GM19043 (cell line): ENCODE measurements around the gene CLDN16.

ENCODE experiments used
- ATAC-seq: cut with Tn5 transposase; IDR thresholded peaks from one replicate; pipeline ENCODE4 v1.9.1; 2021; ENCODE audit warnings: low read depth; ENCODE audit not compliant: unreplicated experiment

The CLDN16 gene

GRCh38 chr3:190378240-190378891 lies 9.6 kb upstream of the CLDN16 start:
- no peak for ATAC-seq

DNA sequence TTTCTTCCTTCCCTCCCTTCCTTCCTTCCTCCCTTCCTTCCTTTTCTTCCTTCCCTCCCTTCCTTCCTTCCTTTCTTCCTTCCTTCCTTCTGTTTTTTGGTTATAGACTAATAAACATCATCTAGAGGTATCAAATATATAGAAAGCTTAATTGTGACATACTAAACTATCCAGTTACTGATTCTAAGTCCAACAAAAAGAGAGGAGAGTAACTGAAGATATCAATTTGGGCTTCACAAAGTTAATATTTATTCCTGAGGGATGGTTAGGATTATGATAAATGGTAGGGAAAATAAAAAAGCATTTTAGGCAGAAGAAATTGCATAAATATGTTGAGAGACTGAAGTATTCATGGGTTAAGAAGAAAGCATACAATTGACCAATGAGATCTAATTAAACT lies 7.8 kb upstream of the CLDN16 start:
- ATAC-seq = no peak

- no peak for ATAC-seq
Observed at GRCh38 chr3:190381441-190381840, 6.5 kb upstream of the CLDN16 start.

DNA sequence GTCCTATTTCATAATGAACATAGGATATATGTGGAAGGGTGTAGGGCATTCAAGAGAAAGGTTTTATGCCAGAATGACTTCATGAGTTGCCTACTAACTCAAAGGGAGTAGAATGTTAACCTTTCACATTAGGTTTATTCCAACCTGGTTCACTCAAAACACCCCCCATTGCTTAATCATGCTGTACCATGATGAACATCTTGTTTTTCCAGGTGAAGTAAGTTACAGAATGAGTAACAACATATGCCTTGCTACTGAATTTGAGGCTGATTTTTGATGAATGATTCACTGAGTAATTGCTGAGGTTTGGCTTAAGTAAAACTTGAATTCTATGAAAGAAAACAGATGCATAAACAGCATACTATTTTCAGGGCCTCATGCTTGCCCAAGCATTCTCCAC lies 5.9 kb upstream of the CLDN16 start:
- no peak for ATAC-seq

DNA sequence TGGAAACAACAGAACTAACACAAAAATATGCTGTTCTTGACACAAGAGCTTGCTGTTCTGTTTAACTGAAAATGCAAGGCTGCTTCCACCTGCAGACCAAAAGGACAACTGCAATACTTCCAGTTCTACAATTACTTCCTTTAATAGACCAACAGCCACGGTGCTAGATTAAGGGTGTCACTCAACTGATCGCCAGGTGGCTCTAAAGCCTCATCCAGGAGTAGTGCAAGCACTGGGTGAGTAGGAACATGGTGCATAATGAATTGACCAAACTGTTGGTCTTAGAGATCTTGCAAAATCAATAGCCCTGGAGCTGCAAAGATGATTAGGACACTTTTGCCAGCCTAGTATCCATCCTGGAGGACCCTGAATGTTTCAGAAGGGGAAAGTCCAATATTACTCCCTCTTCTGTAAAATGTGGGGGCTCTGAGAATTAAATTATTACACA lies 3.6 kb upstream of the CLDN16 start:
- ATAC-seq = peak; percentile 91

DNA sequence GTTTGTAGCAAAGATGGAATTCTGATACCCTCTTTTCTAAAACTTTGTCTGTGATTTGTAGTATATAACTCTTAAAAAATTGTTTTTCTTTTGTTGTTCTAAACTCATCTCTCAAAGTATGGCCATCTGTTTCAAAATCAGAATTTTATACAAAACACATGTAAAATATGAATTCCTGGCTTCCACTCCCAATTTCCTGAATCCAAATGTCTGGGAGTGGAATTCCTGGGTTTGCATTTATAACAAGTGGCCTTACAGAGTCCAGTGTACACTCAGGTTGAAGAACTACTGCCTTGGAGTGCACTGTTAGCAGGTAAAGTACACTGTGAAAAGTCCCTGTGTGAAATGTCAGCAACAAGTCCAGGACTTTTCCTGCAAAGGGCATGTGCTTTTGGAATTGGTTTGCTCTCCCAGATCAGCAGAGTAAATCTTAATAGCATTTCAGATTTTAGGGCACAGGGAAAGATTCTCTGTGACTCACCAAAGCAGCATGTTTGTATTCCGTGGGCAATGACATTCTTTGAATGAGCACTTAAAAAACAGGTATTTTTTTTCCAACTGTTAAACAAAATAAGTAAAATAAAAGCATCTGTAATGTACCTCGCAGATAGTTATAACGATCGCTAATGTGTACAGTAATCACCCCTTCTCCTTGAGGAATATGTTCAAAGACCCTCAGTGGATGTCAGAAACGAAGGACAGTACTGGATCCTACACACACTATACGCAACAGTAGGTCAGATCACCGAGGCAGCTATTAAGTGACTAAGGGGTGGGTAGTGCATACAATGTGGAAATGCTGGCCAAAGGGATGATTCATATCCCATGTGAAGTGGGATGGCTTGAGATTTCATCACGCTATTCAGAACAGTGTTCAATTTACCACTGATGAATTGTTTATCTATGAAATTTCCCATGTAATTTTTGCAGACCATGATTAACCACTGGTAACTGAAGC lies 2.0 kb upstream of the CLDN16 start:
- ATAC-seq = no peak

DNA sequence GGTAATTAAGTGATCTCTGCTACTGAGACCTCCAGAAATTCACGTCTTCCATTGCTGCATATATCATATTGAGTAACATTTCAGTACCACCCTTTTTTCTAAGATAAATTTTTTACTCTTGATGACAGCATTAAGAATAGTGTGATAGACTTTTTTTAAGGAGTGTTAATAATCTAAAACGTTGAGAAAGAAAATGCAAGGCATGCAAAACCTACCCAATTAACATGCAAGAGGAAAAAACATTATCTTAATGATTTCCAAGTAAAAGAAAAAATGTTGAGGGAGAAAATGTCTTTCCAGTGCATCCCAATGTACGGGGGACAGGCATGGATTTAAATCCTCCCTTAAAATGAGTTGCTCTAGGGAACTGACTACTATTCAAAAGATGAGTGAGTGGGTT lies 740 bp downstream of the CLDN16 start:
- no peak for ATAC-seq

- ATAC-seq = no peak
Observed at GRCh38 chr3:190396001-190396400, 8.0 kb downstream of the CLDN16 start.

- no peak for ATAC-seq
Observed at GRCh38 chr3:190397889-190398288, 9.9 kb downstream of the CLDN16 start.

GRCh38 chr3:190399677-190400076 lies 11.7 kb downstream of the CLDN16 start:
- no peak for ATAC-seq

DNA sequence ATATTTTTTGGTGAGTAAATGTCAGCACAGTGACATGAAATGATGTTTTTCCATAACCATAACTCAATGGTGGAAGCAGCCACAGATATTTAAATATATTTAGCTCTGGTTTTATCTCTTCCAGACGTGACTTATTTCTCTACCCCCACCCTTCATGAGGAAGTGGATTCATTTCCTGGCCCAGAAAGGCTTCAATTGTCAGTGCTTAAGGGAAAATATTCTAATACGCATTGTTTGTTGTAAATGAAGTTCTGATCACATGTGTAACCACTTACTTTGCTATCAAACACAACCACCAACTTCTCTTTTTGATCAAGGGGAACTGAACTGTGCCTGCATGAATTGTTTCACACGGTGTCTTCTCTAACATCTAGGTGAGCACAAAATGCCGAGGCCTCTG lies 14.0 kb downstream of the CLDN16 start:
- no peak for ATAC-seq

GRCh38 chr3:190404715-190405114 lies 16.8 kb downstream of the CLDN16 start:
- ATAC-seq = no peak

DNA sequence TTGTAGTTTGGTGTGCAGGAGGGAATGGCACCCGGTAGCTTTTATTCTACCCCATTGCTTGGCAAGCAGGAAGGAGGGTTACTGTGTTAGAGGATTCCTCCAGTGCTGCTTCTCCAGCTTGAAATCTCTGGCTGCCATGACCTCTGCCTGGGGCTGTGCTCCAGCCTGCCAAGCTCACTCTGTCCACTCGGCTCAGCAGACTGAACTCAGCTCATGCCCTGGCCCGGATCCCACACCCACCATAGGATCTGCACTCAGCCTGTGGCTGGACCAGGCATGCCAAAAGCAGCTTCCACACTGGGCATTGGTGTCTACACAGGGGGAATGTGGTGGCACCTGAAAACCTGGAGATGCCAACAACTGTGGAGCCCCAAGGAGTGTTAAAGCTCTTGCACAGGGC lies 26.3 kb downstream of the CLDN16 start:
- no peak for ATAC-seq

DNA sequence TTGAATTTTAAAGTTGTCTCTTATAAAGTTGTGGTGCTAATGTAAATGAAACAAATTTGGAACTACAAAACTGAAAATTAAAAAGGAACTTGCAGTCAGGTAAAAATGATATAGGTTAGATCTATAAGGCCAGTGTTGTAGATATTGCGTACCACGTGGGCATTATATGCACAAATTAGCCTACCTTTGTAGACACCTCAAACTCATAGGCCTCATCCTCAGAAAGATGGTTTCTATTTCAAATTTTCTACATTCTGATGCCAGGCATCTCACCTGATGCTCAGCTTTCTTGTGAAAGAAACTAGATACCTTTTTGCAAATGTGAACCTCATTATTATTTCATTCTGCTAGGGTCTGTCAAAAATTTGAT lies 36.1 kb downstream of the CLDN16 start:
- ATAC-seq = no peak

GRCh38 chr3:190424478-190425439 lies 36.8 kb downstream of the CLDN16 start:
- ATAC-seq = peak; percentile 73

DNA sequence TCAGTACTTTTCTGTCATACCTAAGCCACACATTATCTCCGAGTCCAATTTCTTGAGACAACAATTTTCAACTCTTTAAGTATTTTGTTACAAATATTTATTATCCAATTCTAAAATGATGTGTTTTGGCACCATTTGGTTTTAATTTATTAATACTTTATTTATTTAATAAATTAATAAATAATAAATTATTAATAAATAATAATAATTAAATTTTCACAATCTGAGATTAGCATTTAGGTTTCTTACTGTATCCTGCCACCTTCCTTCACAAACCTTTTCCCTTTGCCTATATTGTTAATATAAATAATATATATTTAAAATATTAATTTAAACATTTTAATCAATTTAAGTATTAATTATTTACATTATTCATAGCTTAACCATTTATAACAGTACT lies 37.9 kb downstream of the CLDN16 start:
- no peak for ATAC-seq

GRCh38 chr3:190426806-190427507 lies 39.0 kb downstream of the CLDN16 start:
- no peak for ATAC-seq

GRCh38 chr3:190429681-190430080 lies 41.7 kb downstream of the CLDN16 start:
- ATAC-seq = no peak

DNA sequence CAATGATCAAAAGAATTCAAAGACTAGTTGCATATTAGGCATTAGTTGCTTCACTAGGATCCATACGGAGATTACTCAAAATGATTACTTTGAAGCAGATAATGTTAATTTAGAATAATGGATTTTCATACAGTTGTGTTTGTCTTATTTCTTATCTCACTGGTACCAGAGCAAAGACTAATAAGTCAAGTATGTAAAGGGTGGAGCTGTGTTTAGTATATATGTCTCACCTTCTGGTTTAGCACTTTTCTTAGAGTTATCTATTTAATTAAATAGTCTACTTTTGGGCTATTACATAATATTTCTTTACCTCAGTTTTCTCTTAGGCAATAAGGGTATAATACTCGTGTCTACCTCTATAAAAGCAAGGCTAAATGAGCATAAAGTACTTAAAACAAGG lies 42.9 kb downstream of the CLDN16 start:
- no peak for ATAC-seq

DNA sequence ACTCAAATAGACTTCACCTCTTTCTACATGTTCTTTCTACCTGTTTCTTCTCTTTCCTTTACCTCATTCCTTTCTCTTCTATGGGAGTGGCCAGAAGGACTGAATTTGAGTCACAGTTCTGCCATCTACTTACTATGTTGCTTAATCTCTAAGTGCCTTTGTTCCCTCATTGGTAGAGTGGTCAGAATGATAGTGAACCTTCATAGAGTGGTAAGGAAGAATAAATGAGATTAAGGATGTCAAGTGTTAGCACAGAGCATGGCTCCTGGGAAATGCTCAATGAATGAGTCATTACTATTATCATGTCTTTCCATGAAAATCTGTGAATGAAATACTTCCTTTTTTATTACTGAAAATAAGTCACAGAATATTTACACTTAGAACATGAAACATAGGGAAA lies 44.3 kb downstream of the CLDN16 start:
- ATAC-seq = no peak
